ENCODE measurements around the gene RNF186.

GRCh38 chr1:19858893-19859292, 43.8 kb upstream of the RNF186 start:
- TF ChIP-seq, protein P1, sequence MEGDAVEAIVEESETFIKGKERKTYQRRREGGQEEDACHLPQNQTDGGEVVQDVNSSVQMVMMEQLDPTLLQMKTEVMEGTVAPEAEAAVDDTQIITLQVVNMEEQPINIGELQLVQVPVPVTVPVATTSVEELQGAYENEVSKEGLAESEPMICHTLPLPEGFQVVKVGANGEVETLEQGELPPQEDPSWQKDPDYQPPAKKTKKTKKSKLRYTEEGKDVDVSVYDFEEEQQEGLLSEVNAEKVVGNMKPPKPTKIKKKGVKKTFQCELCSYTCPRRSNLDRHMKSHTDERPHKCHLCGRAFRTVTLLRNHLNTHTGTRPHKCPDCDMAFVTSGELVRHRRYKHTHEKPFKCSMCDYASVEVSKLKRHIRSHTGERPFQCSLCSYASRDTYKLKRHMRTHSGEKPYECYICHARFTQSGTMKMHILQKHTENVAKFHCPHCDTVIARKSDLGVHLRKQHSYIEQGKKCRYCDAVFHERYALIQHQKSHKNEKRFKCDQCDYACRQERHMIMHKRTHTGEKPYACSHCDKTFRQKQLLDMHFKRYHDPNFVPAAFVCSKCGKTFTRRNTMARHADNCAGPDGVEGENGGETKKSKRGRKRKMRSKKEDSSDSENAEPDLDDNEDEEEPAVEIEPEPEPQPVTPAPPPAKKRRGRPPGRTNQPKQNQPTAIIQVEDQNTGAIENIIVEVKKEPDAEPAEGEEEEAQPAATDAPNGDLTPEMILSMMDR (conservative IDR thresholded peaks at IDR 0.05): no peak
- TF ChIP-seq ZFX (IDR thresholded peaks at IDR 0.05): no peak
